ENCODE data around the gene ADAM22.

- TF ChIP-seq CTCF (conservative IDR thresholded peaks at IDR 0.05; ENCODE audit: low read depth, low read length) (no peak), EZH2 (IDR thresholded peaks at IDR 0.05; ENCODE audit: borderline replicate concordance, low read depth, low read length, poor library complexity, severe bottlenecking) (no peak)
Observed at GRCh38 chr7:88226201-88226600, 292.1 kb downstream of the ADAM22 start.

All from A673 (cell line).